ENCODE measurements around the gene ADAMTS3.

Gene ADAMTS3

GRCh38 chr4:72243641-72244040, 325.4 kb downstream of the ADAMTS3 start:
- no peak for TF ChIP-seq CTCF (IDR thresholded peaks at IDR 0.05; ENCODE audit: borderline replicate concordance, control extremely low read depth, extremely low read depth, insufficient read depth, missing control alignments)
- no peak for DNase-seq (ENCODE audit: low spot score)
- in situ Hi-C loops (cut with MboI; ENCODE audit: low sequenced_read_pairs, unreplicated experiment): no loop called here

GRCh38 chr4:72239487-72240116, 329.4 kb downstream of the ADAMTS3 start:
- in situ Hi-C loops (cut with MboI; ENCODE audit: low sequenced_read_pairs, unreplicated experiment): no loop called here
- no peak for TF ChIP-seq CTCF (IDR thresholded peaks at IDR 0.05; ENCODE audit: borderline replicate concordance, control extremely low read depth, extremely low read depth, insufficient read depth, missing control alignments)
- no peak for DNase-seq (ENCODE audit: low spot score)
